Breast epithelium (tissue), 4 donors: ENCODE data around the gene TMPRSS5. TPM values are rescaled to one million over a fixed set of nuclear protein-coding genes. Genes with fewer than 3 reads are reported as not detected.

ENCODE experiments used
- DNase-seq, 2 donors: peaks; one replicate each; pipeline ENCODE4 v3.0.0-alpha.2; 2019; ENCODE audit warnings: low spot score in 2 of 2
- H3K27ac ChIP-seq, 2 donors: fragments of 200-600 bp; sonication (generic) in 1 of 2; one replicate each; pipeline ENCODE4 v1.5.1; 2016 to 2019; ENCODE audit warnings: mild to moderate bottlenecking in 1 of 2
- H3K27me3 ChIP-seq, 2 donors: fragments of 200-600 bp; sonication (generic) in 1 of 2; one replicate each; pipeline versions ENCODE4 v1.5.1 to v1.6.0; 2017 to 2019; ENCODE audit warnings: control low read depth in 1 of 2, mild to moderate bottlenecking in 1 of 2
- H3K36me3 ChIP-seq: fragments of 200-600 bp; one replicate; pipeline ENCODE4 v1.5.1; 2019
- H3K4me1 ChIP-seq, 2 donors: fragments of 200-600 bp; sonication (generic); one replicate each; pipeline ENCODE4 v1.5.1; 2016 to 2019; ENCODE audit warnings: control low read depth in 1 of 2
- H3K4me3 ChIP-seq, 3 donors: fragments of 200-600 bp; sonication (generic); 1 replicate in 2 of 3; 2 replicates in 1 of 3; pipeline ENCODE4 v1.5.1; 2016 to 2019; ENCODE audit warnings: mild to moderate bottlenecking in 3 of 3, moderate library complexity in 2 of 3
- H3K9me3 ChIP-seq, 2 donors: fragments of 200-600 bp; sonication (generic) in 1 of 2; one replicate each; pipeline ENCODE4 v1.5.1; 2016 to 2019; ENCODE audit warnings: control low read depth in 1 of 2
- POLR2A ChIP-seq: fragments of 450-650 bp; IDR thresholded peaks from one replicate; pipeline ENCODE4 v1.6.1; 2016; ENCODE audit warnings: antibody characterized with exemption, mild to moderate bottlenecking, moderate library complexity
- POLR2AphosphoS5 ChIP-seq, 3 donors: sonication (generic); formaldehyde crosslinking; IDR thresholded peaks; one replicate each; pipeline ENCODE4 v1.6.1; 2017; ENCODE audit warnings: antibody characterized with exemption in 3 of 3
- intact Hi-C: fragments of 100-400 bp; cut with DNase I; formaldehyde crosslinking; loops from one replicate; pipeline ENCODE4 v1.15.1; 2023; ENCODE audit warnings: low total_unique reads
- total RNA-seq, 3 donors: library from RNA; depleted of rRNA; stranded (reverse); fragments of >200 nt; gene quantifications; one replicate each; pipeline ENCODE4 v1.1.0, GENCODE V29; 2016
- TF ChIP-seq, protein P1 (sequence below), 3 donors: fragments of 450-650 bp; IDR thresholded peaks; one replicate each; pipeline ENCODE4 v1.5.1; 2016 to 2017; ENCODE audit warnings: antibody characterized with exemption in 3 of 3, mild to moderate bottlenecking in 3 of 3, moderate library complexity in 3 of 3

Gene TMPRSS5
- total RNA-seq, 3 donors from 2014 or later = 1.6 to 11.3 (median 4.9) TPM

DNA sequence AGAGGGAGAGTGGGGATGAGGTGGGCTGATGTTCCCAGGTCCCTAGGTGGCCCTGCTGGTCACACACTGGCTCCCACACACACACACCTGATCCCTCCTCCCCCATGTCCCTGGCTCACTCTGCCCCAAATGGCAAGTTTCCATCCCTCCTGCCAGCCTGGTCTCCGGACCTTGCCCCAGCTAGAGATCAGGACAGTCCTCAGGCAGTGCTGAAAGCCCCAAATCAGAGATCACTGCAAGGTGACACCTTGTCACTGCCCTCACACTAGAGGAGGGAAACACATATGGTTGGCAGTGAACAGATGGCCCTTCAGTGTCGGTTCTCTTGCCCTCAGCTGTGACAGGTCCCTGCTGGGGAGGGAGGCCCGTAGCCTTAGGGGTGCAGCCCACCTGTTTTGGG lies 7.6 kb downstream of the TMPRSS5 start:
- no peaks in the 10 kb centered on the region for H3K27me3 ChIP-seq

DNA sequence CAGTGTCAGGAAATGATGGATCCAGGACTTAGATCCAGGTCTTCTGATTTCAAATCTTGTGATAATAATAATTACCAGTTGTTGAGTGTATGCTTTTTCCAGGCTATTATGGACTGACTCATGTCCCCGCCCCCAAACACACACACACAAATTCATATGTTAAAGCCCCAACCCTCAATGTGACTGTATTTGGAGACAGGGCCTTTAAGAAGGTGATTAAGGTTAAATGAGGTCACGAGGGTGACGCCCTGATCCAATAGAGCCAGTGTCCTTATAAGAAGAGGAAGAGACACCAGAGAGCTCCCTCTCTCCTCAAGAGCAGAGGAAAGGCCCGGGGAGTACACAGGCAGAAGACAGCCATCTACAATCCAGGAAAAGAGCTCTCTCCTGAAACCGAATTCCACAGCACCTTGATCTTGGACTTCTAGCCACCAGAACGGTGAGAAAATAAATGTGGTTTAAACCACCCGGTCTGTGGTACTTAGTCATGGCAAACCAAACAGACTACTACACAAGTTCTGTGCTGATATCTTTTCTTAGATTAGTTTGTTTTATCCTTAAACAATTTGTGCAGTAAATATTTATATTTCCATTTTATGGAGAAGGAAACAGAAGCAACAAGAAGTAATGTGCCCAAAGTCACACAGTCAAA lies 8.2 kb downstream of the TMPRSS5 start:
- Histone ChIP-seq H3K4me1 (no peaks in the 10 kb centered on the region), H3K4me3 (no peak overlapping the region), H3K9me3 (no peaks in the 10 kb centered on the region), H3K27ac (no peak overlapping the region), H3K27me3 (no peaks in the 10 kb centered on the region), H3K36me3 (no peaks in the 10 kb centered on the region)
- TF ChIP-seq POLR2A (no peak), POLR2AphosphoS5 (IDR thresholded peaks at IDR 0.05) (no peak)
- TF ChIP-seq, protein P1, sequence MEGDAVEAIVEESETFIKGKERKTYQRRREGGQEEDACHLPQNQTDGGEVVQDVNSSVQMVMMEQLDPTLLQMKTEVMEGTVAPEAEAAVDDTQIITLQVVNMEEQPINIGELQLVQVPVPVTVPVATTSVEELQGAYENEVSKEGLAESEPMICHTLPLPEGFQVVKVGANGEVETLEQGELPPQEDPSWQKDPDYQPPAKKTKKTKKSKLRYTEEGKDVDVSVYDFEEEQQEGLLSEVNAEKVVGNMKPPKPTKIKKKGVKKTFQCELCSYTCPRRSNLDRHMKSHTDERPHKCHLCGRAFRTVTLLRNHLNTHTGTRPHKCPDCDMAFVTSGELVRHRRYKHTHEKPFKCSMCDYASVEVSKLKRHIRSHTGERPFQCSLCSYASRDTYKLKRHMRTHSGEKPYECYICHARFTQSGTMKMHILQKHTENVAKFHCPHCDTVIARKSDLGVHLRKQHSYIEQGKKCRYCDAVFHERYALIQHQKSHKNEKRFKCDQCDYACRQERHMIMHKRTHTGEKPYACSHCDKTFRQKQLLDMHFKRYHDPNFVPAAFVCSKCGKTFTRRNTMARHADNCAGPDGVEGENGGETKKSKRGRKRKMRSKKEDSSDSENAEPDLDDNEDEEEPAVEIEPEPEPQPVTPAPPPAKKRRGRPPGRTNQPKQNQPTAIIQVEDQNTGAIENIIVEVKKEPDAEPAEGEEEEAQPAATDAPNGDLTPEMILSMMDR (IDR thresholded peaks at IDR 0.05) = no peak
- intact Hi-C loops = no loop called here
- no peak for DNase-seq

More for the DNA sequence above, 7.6 kb downstream of the TMPRSS5 start:
- Histone ChIP-seq H3K36me3 (no peaks in the 10 kb centered on the region), H3K4me3 (no peak overlapping the region), H3K27ac (no peak overlapping the region), H3K4me1 (no peaks in the 10 kb centered on the region), H3K9me3 (no peaks in the 10 kb centered on the region)
- DNase-seq = no peak
- intact Hi-C loops = no loop called here
- TF ChIP-seq, protein P1 (IDR thresholded peaks at IDR 0.05) = no peak
- TF ChIP-seq POLR2AphosphoS5 (IDR thresholded peaks at IDR 0.05) = no peak
- TF ChIP-seq POLR2A = no peak

DNA sequence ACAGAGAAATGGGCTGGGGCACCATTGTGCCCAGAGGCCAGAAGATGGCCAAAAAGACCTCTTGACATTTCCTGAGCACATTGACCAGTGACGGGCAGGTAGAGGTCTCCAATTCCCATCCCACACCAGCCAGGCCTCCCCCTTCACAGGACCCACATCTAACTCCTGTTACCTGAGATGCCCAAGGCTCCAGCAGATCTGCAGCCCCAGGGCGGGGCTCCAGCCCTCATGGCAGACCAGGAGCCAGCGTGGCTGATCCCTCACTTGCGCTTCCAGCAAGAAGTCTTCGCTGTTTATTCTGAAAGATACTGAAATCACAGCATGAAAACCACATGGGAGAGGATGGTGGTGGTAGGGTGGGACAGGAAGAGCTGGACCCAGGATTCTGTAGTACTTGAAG lies 9.0 kb downstream of the TMPRSS5 start:
- DNase-seq = no peak
- H3K9me3 ChIP-seq = no peaks in the 10 kb centered on the region
- intact Hi-C loops = no loop called here
- TF ChIP-seq, protein P1 (IDR thresholded peaks at IDR 0.05) = no peak
- TF ChIP-seq POLR2A (no peak), POLR2AphosphoS5 (IDR thresholded peaks at IDR 0.05) (no peak)
- H3K27me3 ChIP-seq = no peaks in the 10 kb centered on the region
- no peaks in the 10 kb centered on the region for H3K4me1 ChIP-seq
- no peak overlapping the region for H3K4me3 ChIP-seq
- H3K36me3 ChIP-seq = no peaks in the 10 kb centered on the region
- H3K27ac ChIP-seq = no peak overlapping the region

DNA sequence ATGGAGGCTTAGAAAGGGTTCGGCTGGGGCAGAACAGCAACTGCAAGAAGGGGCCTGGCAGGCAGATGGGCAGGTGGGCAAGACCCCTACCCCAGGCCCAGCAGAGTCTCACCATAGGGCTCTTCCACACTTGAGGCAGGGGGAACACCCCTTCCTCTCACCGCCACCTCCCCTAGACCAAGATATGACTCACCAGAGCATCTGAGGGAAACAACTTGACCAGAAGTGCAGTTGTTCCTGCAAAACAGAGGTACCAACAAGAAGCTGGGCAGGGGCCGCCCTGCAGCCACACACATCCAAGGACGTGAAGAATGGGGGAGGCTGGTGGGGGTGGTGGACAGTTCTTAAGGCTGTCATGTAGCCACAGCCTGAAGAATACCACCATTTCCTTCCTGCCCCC lies 10.9 kb downstream of the TMPRSS5 start:
- Histone ChIP-seq H3K36me3 (no peaks in the 10 kb centered on the region), H3K27ac (no peak overlapping the region), H3K27me3 (no peaks in the 10 kb centered on the region), H3K9me3 (no peaks in the 10 kb centered on the region), H3K4me3 (no peak overlapping the region), H3K4me1 (no peaks in the 10 kb centered on the region)
- no peak for DNase-seq
- intact Hi-C loops = no loop called here
- TF ChIP-seq POLR2A (no peak), POLR2AphosphoS5 (IDR thresholded peaks at IDR 0.05) (no peak)
- TF ChIP-seq, protein P1 (IDR thresholded peaks at IDR 0.05) = no peak

DNA sequence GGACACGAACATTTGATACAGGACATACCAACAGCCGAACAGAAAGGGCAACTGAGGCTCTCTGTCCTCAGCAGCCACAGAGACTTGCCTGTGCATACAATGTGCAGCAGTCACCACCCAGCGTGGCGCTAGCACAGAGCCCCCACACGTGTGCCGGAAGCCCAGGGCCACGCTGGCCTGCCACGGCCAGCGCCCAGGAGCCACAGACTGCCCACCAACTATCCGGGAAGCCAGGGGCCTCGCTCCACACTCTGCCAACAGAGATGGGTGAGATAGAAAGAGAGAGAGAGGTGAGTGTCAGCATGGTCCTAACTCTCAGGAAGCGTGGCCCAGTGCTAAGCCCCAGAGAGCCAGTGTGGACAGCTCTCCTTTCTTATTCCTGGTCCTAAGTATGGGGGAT lies 11.7 kb downstream of the TMPRSS5 start:
- Histone ChIP-seq H3K36me3 (no peaks in the 10 kb centered on the region), H3K4me1 (no peaks in the 10 kb centered on the region), H3K4me3 (no peak overlapping the region), H3K9me3 (no peaks in the 10 kb centered on the region), H3K27ac (no peak overlapping the region), H3K27me3 (no peaks in the 10 kb centered on the region)
- no peak for DNase-seq
- no peak for TF ChIP-seq POLR2A
- TF ChIP-seq, protein P1 (IDR thresholded peaks at IDR 0.05) = no peak
- TF ChIP-seq POLR2AphosphoS5 (IDR thresholded peaks at IDR 0.05) = no peak
- intact Hi-C loops = no loop called here
